ENCODE measurements around the gene ATXN3.

Gene ATXN3

DNA sequence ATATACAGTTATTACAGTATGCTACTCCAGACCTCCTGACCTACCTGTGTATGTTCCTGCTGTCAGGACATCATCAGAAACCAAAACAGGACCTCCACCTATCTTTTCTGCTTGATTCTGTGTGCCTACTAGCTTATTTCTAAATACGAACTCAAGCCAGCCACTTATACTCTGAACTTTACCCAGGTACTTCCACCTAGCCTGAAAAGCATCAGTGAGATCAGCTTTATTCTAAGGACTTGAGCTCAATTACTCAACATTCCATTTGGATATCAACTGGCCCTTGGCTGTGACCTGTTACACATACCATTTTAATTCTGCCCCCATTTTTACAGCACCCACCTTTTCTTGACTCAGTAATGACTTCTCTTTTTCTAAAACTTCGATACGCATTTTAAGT is 95.7 kb downstream of the ATXN3 start:
- Histone ChIP-seq H3K36me3 (ENCODE audit: control insufficient read depth, low read length) (peaks cover 64% of the 10 kb centered on the region), H3K9me2 (replicated peaks; ENCODE audit: control insufficient read depth, low read length) (no peaks in the 10 kb centered on the region)

DNA sequence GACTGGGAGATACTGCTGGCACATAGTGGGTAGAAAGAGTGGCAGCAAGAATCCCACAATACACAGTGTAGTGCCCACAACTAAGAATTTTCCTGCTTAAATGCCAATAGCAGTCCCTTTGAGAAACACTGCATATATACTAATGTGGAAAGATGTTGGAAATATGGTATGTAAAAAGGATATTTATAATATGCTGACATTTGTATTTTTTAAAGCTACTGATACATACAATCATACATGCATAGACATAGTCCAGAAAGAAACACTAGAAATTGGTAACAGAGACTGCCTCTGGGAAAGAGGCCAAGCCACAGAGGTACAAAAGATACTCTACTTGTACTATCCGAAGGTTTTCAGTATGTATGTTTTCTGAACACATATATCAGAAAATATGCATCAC is 96.8 kb downstream of the ATXN3 start:
- H3K27ac ChIP-seq (ENCODE audit: low read depth, low read length): no peak overlapping the region
- H3K27me3 ChIP-seq (ENCODE audit: control insufficient read depth, low read length): no peaks in the 10 kb centered on the region
- no peak for TF ChIP-seq EZH2phosphoT487 (IDR thresholded peaks at IDR 0.05; ENCODE audit: borderline replicate concordance, low read length)
- TF ChIP-seq, protein P1, sequence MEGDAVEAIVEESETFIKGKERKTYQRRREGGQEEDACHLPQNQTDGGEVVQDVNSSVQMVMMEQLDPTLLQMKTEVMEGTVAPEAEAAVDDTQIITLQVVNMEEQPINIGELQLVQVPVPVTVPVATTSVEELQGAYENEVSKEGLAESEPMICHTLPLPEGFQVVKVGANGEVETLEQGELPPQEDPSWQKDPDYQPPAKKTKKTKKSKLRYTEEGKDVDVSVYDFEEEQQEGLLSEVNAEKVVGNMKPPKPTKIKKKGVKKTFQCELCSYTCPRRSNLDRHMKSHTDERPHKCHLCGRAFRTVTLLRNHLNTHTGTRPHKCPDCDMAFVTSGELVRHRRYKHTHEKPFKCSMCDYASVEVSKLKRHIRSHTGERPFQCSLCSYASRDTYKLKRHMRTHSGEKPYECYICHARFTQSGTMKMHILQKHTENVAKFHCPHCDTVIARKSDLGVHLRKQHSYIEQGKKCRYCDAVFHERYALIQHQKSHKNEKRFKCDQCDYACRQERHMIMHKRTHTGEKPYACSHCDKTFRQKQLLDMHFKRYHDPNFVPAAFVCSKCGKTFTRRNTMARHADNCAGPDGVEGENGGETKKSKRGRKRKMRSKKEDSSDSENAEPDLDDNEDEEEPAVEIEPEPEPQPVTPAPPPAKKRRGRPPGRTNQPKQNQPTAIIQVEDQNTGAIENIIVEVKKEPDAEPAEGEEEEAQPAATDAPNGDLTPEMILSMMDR (IDR thresholded peaks at IDR 0.05; ENCODE audit: low read depth, low read length, poor library complexity, severe bottlenecking): no peak
- H3K4me3 ChIP-seq (ENCODE audit: low read length): no peak overlapping the region
- H3K36me3 ChIP-seq (ENCODE audit: control insufficient read depth, low read length): peaks cover 69% of the 10 kb centered on the region
- no peaks in the 10 kb centered on the region for H3K4me1 ChIP-seq (ENCODE audit: control insufficient read depth, low read length)
- no peak overlapping the region for H3K4me2 ChIP-seq (ENCODE audit: low read length)
- H3K79me2 ChIP-seq (ENCODE audit: control insufficient read depth, low read length): no peaks in the 10 kb centered on the region
- no peaks in the 10 kb centered on the region for H4K20me1 ChIP-seq (ENCODE audit: control insufficient read depth, insufficient read depth, low read depth, low read length)
- H3F3A ChIP-seq (ENCODE audit: control insufficient read depth, insufficient read depth): no peaks in the 10 kb centered on the region
- no peaks in the 10 kb centered on the region for H3K9me2 ChIP-seq (replicated peaks; ENCODE audit: control insufficient read depth, low read length)
- H3K9me3 ChIP-seq (ENCODE audit: control insufficient read depth, insufficient read depth, low read length): no peaks in the 10 kb centered on the region

More for the DNA sequence above, 95.7 kb downstream of the ATXN3 start:
- no peaks in the 10 kb centered on the region for H3K79me2 ChIP-seq (ENCODE audit: control insufficient read depth, low read length)
- H4K20me1 ChIP-seq (ENCODE audit: control insufficient read depth, insufficient read depth, low read depth, low read length): no peaks in the 10 kb centered on the region
- H3K27ac ChIP-seq (ENCODE audit: low read depth, low read length): no peak overlapping the region
- H3K4me2 ChIP-seq (ENCODE audit: low read length): no peak overlapping the region
- H3K4me1 ChIP-seq (ENCODE audit: control insufficient read depth, low read length): no peaks in the 10 kb centered on the region
- no peaks in the 10 kb centered on the region for H3F3A ChIP-seq (ENCODE audit: control insufficient read depth, insufficient read depth)
- H3K4me3 ChIP-seq (ENCODE audit: low read length): no peak overlapping the region
- H3K27me3 ChIP-seq (ENCODE audit: control insufficient read depth, low read length): no peaks in the 10 kb centered on the region
- no peaks in the 10 kb centered on the region for H3K9me3 ChIP-seq (ENCODE audit: control insufficient read depth, insufficient read depth, low read length)
- TF ChIP-seq EZH2phosphoT487 (IDR thresholded peaks at IDR 0.05; ENCODE audit: borderline replicate concordance, low read length): no peak
- TF ChIP-seq, protein P1 (IDR thresholded peaks at IDR 0.05; ENCODE audit: low read depth, low read length, poor library complexity, severe bottlenecking): no peak

Data from DOHH2 (cell line).